ENCODE data around the gene ATP9B. TPM values are rescaled to one million over a fixed set of nuclear protein-coding genes. Genes with fewer than 3 reads are reported as not detected.

The ATP9B gene
- total RNA-seq, 1 experiment from 2014 or later, result 25.5 TPM

DNA sequence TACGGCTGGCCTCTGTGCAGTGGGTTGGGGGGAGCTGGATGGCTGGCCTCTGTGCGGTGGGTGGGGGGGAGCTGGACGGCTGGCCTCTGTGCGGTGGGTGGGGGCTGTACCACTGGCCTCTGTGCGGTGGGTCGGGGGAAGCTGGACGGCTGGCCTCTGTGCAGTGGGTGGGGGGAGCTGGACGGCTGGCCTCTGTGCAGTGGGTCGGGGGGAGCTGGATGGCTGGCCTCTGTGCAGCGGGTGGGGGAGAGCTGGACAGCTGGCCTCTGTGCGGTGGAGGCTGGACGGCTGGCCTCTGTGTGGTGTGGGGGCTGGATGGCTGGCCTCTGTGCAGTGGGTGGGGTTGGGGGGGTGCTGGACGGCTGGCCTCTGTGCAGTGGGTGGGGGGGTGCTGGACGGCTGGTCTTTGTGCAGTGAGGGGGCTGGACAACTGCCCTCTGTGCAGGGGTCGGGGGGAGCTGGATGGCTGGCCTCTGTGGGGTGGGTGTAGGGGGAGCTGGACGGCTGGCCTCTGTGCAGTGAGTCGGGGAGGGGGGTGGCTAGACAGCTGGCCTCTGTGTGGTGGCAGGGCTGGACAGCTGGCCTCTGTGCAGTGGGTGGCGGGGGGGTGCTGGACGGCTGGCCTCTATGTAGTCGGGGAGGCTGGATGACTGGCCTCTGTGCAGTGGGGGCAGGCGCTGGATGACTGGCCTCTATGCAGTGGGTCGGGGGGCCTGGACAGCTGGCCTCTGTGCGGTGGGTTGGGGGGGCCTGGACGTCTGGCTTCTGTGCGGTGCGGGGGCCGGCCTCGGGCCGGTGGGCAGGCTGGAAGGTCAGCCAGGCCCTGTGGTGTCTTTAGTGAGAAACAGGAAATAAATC lies 358.4 kb downstream of the ATP9B start:
- Mint-ChIP-seq H3K4me1 (ENCODE audit: insufficient read depth, unreplicated experiment) (peaks cover 11% of the 10 kb centered on the region), H3K36me3 (ENCODE audit: insufficient read depth, unreplicated experiment) (peaks cover 14% of the 10 kb centered on the region), H3K4me3 (ENCODE audit: unreplicated experiment) (no peak overlapping the region), H3K27me3 (ENCODE audit: insufficient read depth, unreplicated experiment) (no peaks in the 10 kb centered on the region), H3K9me3 (ENCODE audit: unreplicated experiment) (peaks cover 21% of the 10 kb centered on the region), H3K27ac (ENCODE audit: low read depth, unreplicated experiment) (no peak overlapping the region)
- no peak for TF ChIP-seq CTCF (IDR thresholded peaks at IDR 0.05; ENCODE audit: unreplicated experiment)
- BruUV-seq (replicated peaks), result no TSS peak
- CTCF ChIA-PET, result no interaction called here
- no peak for DNase-seq (ENCODE audit: unreplicated experiment)
- intact Hi-C loops (cut with micrococcal nuclease), result no loop called here
- POLR2A ChIA-PET, result no interaction called here

Other genes with a start within 250 kb of the ATP9B start
- not detected in 2 replicates for gene SALL3, start 89.6 kb upstream of the ATP9B start, total RNA-seq (2022)